Measurements from ENCODE around the gene DAW1.

The DAW1 gene

GRCh38 chr2:227862227-227862740 is 9.1 kb upstream of the DAW1 start:
- no peak for DNase-seq (ENCODE audit: low read depth, low spot score)

- DNase-seq (ENCODE audit: low read depth, low spot score), result peak; percentile 73
Observed at GRCh38 chr2:227862741-227863588, 8.5 kb upstream of the DAW1 start.

GRCh38 chr2:227864161-227864756 is 7.2 kb upstream of the DAW1 start:
- no peak for DNase-seq (ENCODE audit: low read depth, low spot score)

- no peak for DNase-seq (ENCODE audit: low read depth, low spot score)
Observed at GRCh38 chr2:227865291-227865690, 6.1 kb upstream of the DAW1 start.

GRCh38 chr2:227867386-227867785 is 4.0 kb upstream of the DAW1 start:
- no peak for DNase-seq (ENCODE audit: low read depth, low spot score)

GRCh38 chr2:227870710-227871374 is 589 bp upstream of the DAW1 start:
- DNase-seq (ENCODE audit: low read depth, low spot score), result no peak

GRCh38 chr2:227872676-227873075 is 1.2 kb downstream of the DAW1 start:
- DNase-seq (ENCODE audit: low read depth, low spot score), result no peak

- DNase-seq (ENCODE audit: low read depth, low spot score), result no peak
Observed at GRCh38 chr2:227876300-227876801, 4.9 kb downstream of the DAW1 start.

- DNase-seq (ENCODE audit: low read depth, low spot score), result no peak
Observed at GRCh38 chr2:227877421-227878310, 6.2 kb downstream of the DAW1 start.

- DNase-seq (ENCODE audit: low read depth, low spot score), result no peak
Observed at GRCh38 chr2:227880460-227880859, 9.0 kb downstream of the DAW1 start.

GRCh38 chr2:227881866-227882517 is 10.6 kb downstream of the DAW1 start:
- DNase-seq (ENCODE audit: low read depth, low spot score), result no peak

- DNase-seq (ENCODE audit: low read depth, low spot score), result peak; percentile 68
Observed at GRCh38 chr2:227884511-227884947, 13.1 kb downstream of the DAW1 start.

GRCh38 chr2:227886149-227886548 is 14.7 kb downstream of the DAW1 start:
- DNase-seq (ENCODE audit: low read depth, low spot score), result no peak

- no peak for DNase-seq (ENCODE audit: low read depth, low spot score)
Observed at GRCh38 chr2:227888289-227888688, 16.9 kb downstream of the DAW1 start.

- DNase-seq (ENCODE audit: low read depth, low spot score), result no peak
Observed at GRCh38 chr2:227889336-227889735, 17.9 kb downstream of the DAW1 start.

- no peak for DNase-seq (ENCODE audit: low read depth, low spot score)
Observed at GRCh38 chr2:227890495-227891079, 19.2 kb downstream of the DAW1 start.

- DNase-seq (ENCODE audit: low read depth, low spot score), result no peak
Observed at GRCh38 chr2:227891673-227892072, 20.2 kb downstream of the DAW1 start.

GRCh38 chr2:227903381-227903780 is 31.9 kb downstream of the DAW1 start:
- no peak for DNase-seq (ENCODE audit: low read depth, low spot score)

- DNase-seq (ENCODE audit: low read depth, low spot score), result no peak
Observed at GRCh38 chr2:227906991-227907390, 35.6 kb downstream of the DAW1 start.
